Karpas-422 (cell line): ENCODE data around the gene MAGOH. TPM values are rescaled to one million over a fixed set of nuclear protein-coding genes. Genes with fewer than 3 reads are reported as not detected.

ENCODE experiments used
- DNase-seq: peaks from one replicate; pipeline ENCODE4 v3.0.0-alpha.2; 2015
- H2AFZ ChIP-seq: fragments of 200-600 bp; sonication (generic); 2 replicates; pipeline ENCODE4 v1.6.1; 2014; ENCODE audit warnings: antibody characterized with exemption, low read length, mixed read lengths
- H3K27ac ChIP-seq: fragments of 200-600 bp; sonication (generic); 2 replicates; pipeline ENCODE4 v1.5.1; 2014; ENCODE audit warnings: mild to moderate bottlenecking, low read length, moderate library complexity
- H3K27me3 ChIP-seq: fragments of 200-600 bp; sonication (generic); 2 replicates; pipeline ENCODE4 v1.6.1; 2014; ENCODE audit warnings: low read length, mixed read lengths
- H3K36me3 ChIP-seq: fragments of 200-600 bp; sonication (generic); 2 replicates; pipeline ENCODE4 v1.6.1; 2014; ENCODE audit warnings: low read length, mixed read lengths; ENCODE audit not compliant: insufficient read depth
- H3K4me1 ChIP-seq: fragments of 200-600 bp; sonication (generic); 2 replicates; pipeline ENCODE4 v1.6.1; 2014; ENCODE audit warnings: mild to moderate bottlenecking, low read length, mixed read lengths
- H3K4me2 ChIP-seq: fragments of 200-600 bp; sonication (generic); 2 replicates; pipeline ENCODE4 v1.6.1; 2014; ENCODE audit warnings: low read length, low read depth, mild to moderate bottlenecking; ENCODE audit not compliant: poor library complexity, severe bottlenecking
- H3K4me3 ChIP-seq: fragments of 200-600 bp; sonication (generic); 2 replicates; pipeline ENCODE4 v1.5.1; 2014; ENCODE audit warnings: mild to moderate bottlenecking, antibody characterized with exemption, low read length, mixed read lengths
- H3K79me2 ChIP-seq: fragments of 200-600 bp; sonication (generic); 2 replicates; pipeline ENCODE4 v1.6.1; 2014; ENCODE audit warnings: mild to moderate bottlenecking, low read length, mixed read lengths
- H3K9ac ChIP-seq: fragments of 200-600 bp; sonication (generic); 2 replicates; pipeline ENCODE4 v1.6.0; 2014; ENCODE audit warnings: low read length
- H3K9me2 ChIP-seq: fragments of 200-600 bp; sonication (generic), shearing (Covaris generic); replicated peaks from 2 replicates; pipeline ENCODE4 v1.6.0; 2014; ENCODE audit warnings: mild to moderate bottlenecking, low read length, moderate library complexity; ENCODE audit not compliant: insufficient read depth
- H3K9me3 ChIP-seq: fragments of 300-700, 200-600 bp; sonication (generic); 2 replicates; pipeline ENCODE4 v1.6.1; 2014; ENCODE audit warnings: low read length, mixed read lengths
- H4K20me1 ChIP-seq: fragments of 200-600 bp; sonication (generic); 2 replicates; pipeline ENCODE4 v1.6.1; 2014; ENCODE audit warnings: mild to moderate bottlenecking, antibody characterized with exemption, low read length, low read depth; ENCODE audit not compliant: insufficient read depth
- total RNA-seq: library from RNA; depleted of rRNA; stranded (reverse); fragments of >200 nt; shearing (Covaris generic); gene quantifications from 2 replicates; pipeline ENCODE4 v1.2.3, GENCODE V29; 2014; ENCODE audit warnings: low replicate concordance

The MAGOH gene
- total RNA-seq, 1 experiment from 2014 or later = 67.1 TPM

- H3K4me1 ChIP-seq = peaks cover 29% of the 10 kb centered on the region
- no peaks in the 10 kb centered on the region for H3K9me3 ChIP-seq
- peak within 1 kb of the TSS; percentile 98 for H3K9ac ChIP-seq
- H3K36me3 ChIP-seq = peaks cover 11% of the 10 kb centered on the region; the same call in 1 of the 2 replicates
- H3K27me3 ChIP-seq = no peaks in the 10 kb centered on the region
- H4K20me1 ChIP-seq = no peaks in the 10 kb centered on the region; the same call in 1 of the 2 replicates
- DNase-seq = peak; percentile 97
- no peaks in the 10 kb centered on the region for H3K9me2 ChIP-seq
- H3K79me2 ChIP-seq = peaks cover 34% of the 10 kb centered on the region
- H3K27ac ChIP-seq = peak within 1 kb of the TSS; percentile 67
- peak within 1 kb of the TSS; percentile 97 for H3K4me2 ChIP-seq
- peak within 1 kb of the TSS; percentile 95 for H3K4me3 ChIP-seq
- peak within 1 kb of the TSS; percentile 78; the same call in 1 of the 2 replicates for H2AFZ ChIP-seq
Measured at GRCh38 chr1:53196485-53197290, 41.6 kb downstream of the MAGOH start, which contains the start of gene CPT2. Gene CPT2 (plus strand): TSS chr1:53196824. CDS start chr1:53196944, 120 bp downstream.

GRCh38 chr1:53196017-53196484 is 42.3 kb downstream of the MAGOH start:
- peak overlapping the region; percentile 95 for H3K4me3 ChIP-seq

DNA sequence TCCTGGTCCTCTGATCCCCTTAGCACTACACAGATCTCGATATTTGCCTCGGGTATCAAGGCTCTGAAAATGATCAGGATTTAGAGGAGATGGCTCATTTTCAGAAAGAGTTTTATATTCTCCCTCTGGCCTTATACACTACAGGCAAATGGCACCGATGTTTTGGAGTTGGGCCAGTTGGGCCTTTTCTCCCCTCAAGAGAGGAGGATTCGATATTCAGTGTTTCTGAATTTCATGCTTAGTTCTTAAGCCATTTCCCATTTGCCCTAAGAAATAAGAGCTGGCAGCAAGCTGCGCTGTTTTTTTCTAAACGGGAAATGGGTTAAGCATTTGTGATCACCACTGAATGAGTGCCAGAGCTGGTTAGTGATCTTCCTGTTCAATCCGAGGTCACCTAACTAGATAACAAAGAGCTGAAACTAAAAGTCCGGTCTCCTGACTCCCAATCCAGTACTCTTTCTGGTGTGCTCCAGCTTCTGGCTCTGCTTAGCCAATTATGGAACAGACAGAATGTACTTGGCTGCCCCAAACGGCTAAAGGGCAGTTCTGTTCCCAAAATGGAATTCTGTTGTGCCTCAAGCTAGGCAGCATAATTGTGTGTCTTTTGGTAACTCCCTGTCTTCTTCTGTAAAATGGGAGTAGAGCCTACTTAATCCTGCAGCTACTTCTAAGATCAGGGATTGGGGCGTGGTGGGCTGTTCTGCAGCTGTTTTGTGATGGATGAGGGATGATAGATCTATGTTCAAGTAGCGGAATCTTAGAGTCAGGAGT is 42.9 kb downstream of the MAGOH start:
- H3K27me3 ChIP-seq = no peaks in the 10 kb centered on the region
- DNase-seq = no peak
- no peaks in the 10 kb centered on the region for H3K36me3 ChIP-seq
- no peaks in the 10 kb centered on the region; the same call in 1 of the 2 replicates for H4K20me1 ChIP-seq
- no peaks in the 10 kb centered on the region for H3K9me2 ChIP-seq
- H3K4me1 ChIP-seq = peaks cover 29% of the 10 kb centered on the region
- H3K79me2 ChIP-seq = peaks cover 31% of the 10 kb centered on the region
- H3K4me3 ChIP-seq = no peak overlapping the region
- H2AFZ ChIP-seq = no peak overlapping the region
- no peak overlapping the region for H3K9ac ChIP-seq
- no peak overlapping the region for H3K4me2 ChIP-seq
- no peak overlapping the region for H3K27ac ChIP-seq
- H3K9me3 ChIP-seq = no peaks in the 10 kb centered on the region

More at GRCh38 chr1:53196017-53196484, 42.3 kb downstream of the MAGOH start:
- H3K36me3 ChIP-seq = 0 out of 2 replicates have a peak, but pooled peaks cover 5% of the 10 kb centered on the region
- no peaks in the 10 kb centered on the region for H3K9me2 ChIP-seq
- H3K27ac ChIP-seq = no peak overlapping the region
- peaks cover 34% of the 10 kb centered on the region for H3K79me2 ChIP-seq
- no peaks in the 10 kb centered on the region; the same call in 1 of the 2 replicates for H4K20me1 ChIP-seq
- H3K9me3 ChIP-seq = no peaks in the 10 kb centered on the region
- peaks cover 29% of the 10 kb centered on the region for H3K4me1 ChIP-seq
- H3K9ac ChIP-seq = peak overlapping the region; percentile 98
- H2AFZ ChIP-seq = peak overlapping the region; percentile 78; the same call in 1 of the 2 replicates
- no peaks in the 10 kb centered on the region for H3K27me3 ChIP-seq
- DNase-seq = no peak
- peak overlapping the region; percentile 97 for H3K4me2 ChIP-seq

GRCh38 chr1:53190210-53190611 is 48.1 kb downstream of the MAGOH start:
- Histone ChIP-seq H2AFZ (no peak overlapping the region), H3K27ac (no peak overlapping the region), H3K9me3 (no peaks in the 10 kb centered on the region), H3K4me1 (no peaks in the 10 kb centered on the region), H3K79me2 (no peaks in the 10 kb centered on the region), H3K4me2 (no peak overlapping the region), H3K9ac (no peak overlapping the region), H3K36me3 (no peaks in the 10 kb centered on the region), H3K4me3 (no peak overlapping the region), H3K9me2 (no peaks in the 10 kb centered on the region), H4K20me1 (no peaks in the 10 kb centered on the region), H3K27me3 (no peaks in the 10 kb centered on the region)
- DNase-seq = no peak

DNA sequence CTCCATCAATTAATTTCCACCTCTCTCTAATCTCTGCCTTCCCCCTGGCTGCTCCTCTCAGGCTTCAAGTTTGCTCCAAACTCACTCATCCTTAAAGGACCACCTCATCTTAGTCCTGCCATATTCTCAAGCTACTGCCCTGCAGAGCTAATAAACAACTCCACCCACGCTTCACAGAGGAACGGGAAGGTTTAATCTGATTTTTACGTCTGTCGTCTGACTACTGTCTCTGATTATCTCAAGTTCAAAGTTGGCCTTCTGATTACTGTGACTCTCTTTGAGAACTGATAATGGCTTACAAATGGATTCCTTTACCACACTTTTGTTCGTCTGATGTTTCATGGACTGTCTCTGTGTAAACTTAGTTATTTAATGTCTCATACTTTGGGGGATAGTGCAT is 49.3 kb downstream of the MAGOH start:
- H3K9me3 ChIP-seq = no peaks in the 10 kb centered on the region
- H3K27ac ChIP-seq = no peak overlapping the region
- no peaks in the 10 kb centered on the region for H3K9me2 ChIP-seq
- no peaks in the 10 kb centered on the region for H3K36me3 ChIP-seq
- no peaks in the 10 kb centered on the region for H3K79me2 ChIP-seq
- no peak overlapping the region for H3K4me3 ChIP-seq
- H3K27me3 ChIP-seq = no peaks in the 10 kb centered on the region
- no peak overlapping the region for H3K4me2 ChIP-seq
- no peak overlapping the region for H3K9ac ChIP-seq
- no peak for DNase-seq
- H3K4me1 ChIP-seq = no peaks in the 10 kb centered on the region
- H4K20me1 ChIP-seq = no peaks in the 10 kb centered on the region
- H2AFZ ChIP-seq = no peak overlapping the region

DNA sequence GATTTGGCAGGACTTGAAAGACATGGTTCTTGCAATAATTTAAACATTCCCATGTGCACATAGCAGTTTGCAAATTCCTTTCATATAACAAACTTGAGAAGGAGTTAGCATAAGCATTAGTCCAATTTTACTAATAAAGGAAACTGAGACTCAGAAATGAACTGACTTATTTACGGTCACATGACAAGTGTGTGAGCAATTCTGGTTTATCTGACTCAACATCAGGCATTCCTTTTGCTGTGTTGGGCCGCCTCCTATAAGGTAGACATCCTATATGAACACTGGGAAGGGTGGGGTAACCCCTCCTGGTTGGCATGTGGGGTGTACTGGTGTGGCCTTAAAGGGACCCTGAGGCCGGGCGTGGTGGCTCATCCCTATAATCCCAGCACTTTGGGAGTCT is 50.2 kb downstream of the MAGOH start:
- no peaks in the 10 kb centered on the region for H4K20me1 ChIP-seq
- H3K9me2 ChIP-seq = no peaks in the 10 kb centered on the region
- H2AFZ ChIP-seq = no peak overlapping the region
- no peaks in the 10 kb centered on the region for H3K4me1 ChIP-seq
- no peak overlapping the region for H3K9ac ChIP-seq
- no peak overlapping the region for H3K4me3 ChIP-seq
- H3K4me2 ChIP-seq = no peak overlapping the region
- DNase-seq = no peak
- H3K9me3 ChIP-seq = no peaks in the 10 kb centered on the region
- H3K27me3 ChIP-seq = no peaks in the 10 kb centered on the region
- no peaks in the 10 kb centered on the region for H3K36me3 ChIP-seq
- no peak overlapping the region for H3K27ac ChIP-seq
- no peaks in the 10 kb centered on the region for H3K79me2 ChIP-seq

DNA sequence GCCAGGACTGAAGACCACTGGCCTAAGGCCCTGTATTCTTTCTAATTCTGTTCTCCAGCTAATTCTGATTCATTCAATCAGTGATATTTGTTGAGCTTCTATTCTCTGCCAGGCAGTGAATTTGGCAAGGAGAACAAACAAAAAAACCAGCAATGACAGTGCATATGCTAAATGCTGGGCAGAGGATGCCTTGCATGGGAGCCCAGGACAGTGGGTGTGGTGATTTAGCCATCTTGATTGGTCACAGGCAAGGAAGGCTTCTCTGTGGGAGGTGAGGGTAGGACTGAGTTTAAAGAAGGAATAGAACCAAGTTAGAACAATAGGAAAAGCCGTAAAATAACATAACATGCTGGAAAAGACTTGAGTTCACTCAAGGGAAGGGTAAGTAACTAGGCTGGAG is 50.9 kb downstream of the MAGOH start:
- Histone ChIP-seq H2AFZ (no peak overlapping the region), H3K27me3 (no peaks in the 10 kb centered on the region), H3K4me3 (no peak overlapping the region), H3K4me1 (no peaks in the 10 kb centered on the region), H3K36me3 (no peaks in the 10 kb centered on the region), H3K27ac (no peak overlapping the region), H3K9me3 (no peaks in the 10 kb centered on the region), H3K9ac (no peak overlapping the region), H4K20me1 (no peaks in the 10 kb centered on the region), H3K4me2 (no peak overlapping the region), H3K79me2 (no peaks in the 10 kb centered on the region), H3K9me2 (no peaks in the 10 kb centered on the region)
- no peak for DNase-seq

GRCh38 chr1:53186533-53186932 is 51.8 kb downstream of the MAGOH start:
- H3K27me3 ChIP-seq = no peaks in the 10 kb centered on the region

More at GRCh38 chr1:53186533-53186932, 51.8 kb downstream of the MAGOH start:
- Histone ChIP-seq H3K9me2 (no peaks in the 10 kb centered on the region), H3K4me3 (no peak overlapping the region), H2AFZ (no peak overlapping the region), H4K20me1 (no peaks in the 10 kb centered on the region), H3K36me3 (no peaks in the 10 kb centered on the region), H3K79me2 (no peaks in the 10 kb centered on the region), H3K9ac (no peak overlapping the region), H3K4me2 (no peak overlapping the region), H3K27ac (no peak overlapping the region), H3K4me1 (no peaks in the 10 kb centered on the region), H3K9me3 (no peaks in the 10 kb centered on the region)
- no peak for DNase-seq
